ENCODE data around the gene NANOG.

DNA sequence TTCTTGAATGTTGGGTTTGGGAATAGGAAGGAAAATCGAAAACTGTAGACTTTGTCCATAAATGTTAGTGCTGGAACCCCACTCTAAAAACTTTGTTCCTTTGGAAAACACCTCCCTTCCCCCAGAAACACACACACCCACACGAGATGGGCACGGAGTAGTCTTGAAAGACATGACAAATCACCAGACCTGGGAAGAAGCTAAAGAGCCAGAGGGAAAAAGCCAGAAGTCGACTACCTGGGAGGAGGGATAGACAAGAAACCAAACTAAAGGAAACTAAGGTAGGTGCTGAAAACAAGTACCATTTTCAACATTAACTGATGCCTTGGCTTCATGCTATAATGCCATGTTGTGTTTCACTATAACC lies 925 bp upstream of the NANOG start:
- TF ChIP-seq, protein P1, sequence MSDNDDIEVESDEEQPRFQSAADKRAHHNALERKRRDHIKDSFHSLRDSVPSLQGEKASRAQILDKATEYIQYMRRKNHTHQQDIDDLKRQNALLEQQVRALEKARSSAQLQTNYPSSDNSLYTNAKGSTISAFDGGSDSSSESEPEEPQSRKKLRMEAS (IDR thresholded peaks at IDR 0.05; ENCODE audit: insufficient read depth, insufficient read length) = no peak
- TF ChIP-seq CTCF (IDR thresholded peaks at IDR 0.05; ENCODE audit: extremely low read depth in 1 of 2, insufficient read depth in 1 of 2, low read depth in 1 of 2, low read length in 2 of 2) = no peak
- no peak for TF ChIP-seq EZH2 (IDR thresholded peaks at IDR 0.05; ENCODE audit: borderline replicate concordance, low read depth, low read length, severe bottlenecking)
